Esophagus muscularis mucosa (tissue), 4 donors: Measurements from ENCODE around the gene PNMT.

ENCODE experiments used
- CTCF ChIP-seq, 3 experiments: fragments of 200-600 bp in 2 of 3; fragments of 450-650 bp in 1 of 3; sonication (generic) in 2 of 3; IDR thresholded peaks; one replicate each; pipeline ENCODE4 v1.5.1; 2017 to 2019; ENCODE audit warnings: antibody characterized with exemption in 3 of 3, mild to moderate bottlenecking in 2 of 3, moderate library complexity in 1 of 3
- EP300 ChIP-seq: sonication (generic); formaldehyde crosslinking; IDR thresholded peaks from one replicate; pipeline ENCODE4 v1.6.1; 2017; ENCODE audit warnings: antibody characterized with exemption
- POLR2A ChIP-seq: fragments of 450-650 bp; IDR thresholded peaks from one replicate; pipeline ENCODE4 v1.6.1; 2017; ENCODE audit warnings: antibody characterized with exemption, moderate library complexity, mild to moderate bottlenecking, low read depth

- no peak for TF ChIP-seq CTCF (IDR thresholded peaks at IDR 0.05)
- no peak for TF ChIP-seq POLR2A
- no peak for TF ChIP-seq EP300
Observed at GRCh38 chr17:39642291-39643074, 25.8 kb upstream of the PNMT start.
